ENCODE results near the gene LBH.

Gene LBH

DNA sequence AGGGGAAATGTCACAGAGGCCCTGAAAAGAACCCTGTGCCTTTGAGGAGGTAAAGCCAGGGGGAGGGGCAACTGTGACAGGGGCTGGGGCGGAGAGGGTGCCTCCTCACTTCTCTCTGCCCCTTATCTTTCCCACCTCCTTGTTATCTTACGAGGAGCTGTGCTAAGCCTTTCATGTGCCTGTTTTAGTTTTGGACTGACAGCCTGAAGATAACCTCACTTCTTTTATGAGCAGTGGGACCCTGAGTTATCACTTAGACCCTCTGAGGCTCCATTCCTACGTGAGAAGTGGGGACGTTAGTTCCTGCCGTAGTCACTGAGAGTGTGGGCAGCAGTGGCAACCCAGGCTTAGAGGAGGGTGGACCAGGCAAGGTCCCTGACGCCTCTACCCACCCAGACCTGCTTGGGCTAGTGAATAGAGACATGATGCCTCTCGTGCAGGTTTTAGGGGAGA lies 39.5 kb upstream of the LBH start:
- H3K27ac Mint-ChIP-seq: no peak overlapping the region
- no peak overlapping the region for H3K4me3 Mint-ChIP-seq
- peaks cover 3% of the 10 kb centered on the region for H3K27me3 Mint-ChIP-seq (ENCODE audit: low read depth, poor library complexity)
- peaks cover 20% of the 10 kb centered on the region for H3K4me1 Mint-ChIP-seq
- DNase-seq: no peak
- TF ChIP-seq, protein P1, sequence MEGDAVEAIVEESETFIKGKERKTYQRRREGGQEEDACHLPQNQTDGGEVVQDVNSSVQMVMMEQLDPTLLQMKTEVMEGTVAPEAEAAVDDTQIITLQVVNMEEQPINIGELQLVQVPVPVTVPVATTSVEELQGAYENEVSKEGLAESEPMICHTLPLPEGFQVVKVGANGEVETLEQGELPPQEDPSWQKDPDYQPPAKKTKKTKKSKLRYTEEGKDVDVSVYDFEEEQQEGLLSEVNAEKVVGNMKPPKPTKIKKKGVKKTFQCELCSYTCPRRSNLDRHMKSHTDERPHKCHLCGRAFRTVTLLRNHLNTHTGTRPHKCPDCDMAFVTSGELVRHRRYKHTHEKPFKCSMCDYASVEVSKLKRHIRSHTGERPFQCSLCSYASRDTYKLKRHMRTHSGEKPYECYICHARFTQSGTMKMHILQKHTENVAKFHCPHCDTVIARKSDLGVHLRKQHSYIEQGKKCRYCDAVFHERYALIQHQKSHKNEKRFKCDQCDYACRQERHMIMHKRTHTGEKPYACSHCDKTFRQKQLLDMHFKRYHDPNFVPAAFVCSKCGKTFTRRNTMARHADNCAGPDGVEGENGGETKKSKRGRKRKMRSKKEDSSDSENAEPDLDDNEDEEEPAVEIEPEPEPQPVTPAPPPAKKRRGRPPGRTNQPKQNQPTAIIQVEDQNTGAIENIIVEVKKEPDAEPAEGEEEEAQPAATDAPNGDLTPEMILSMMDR (IDR thresholded peaks at IDR 0.05): no peak
- H3K9me3 Mint-ChIP-seq: peaks cover 5% of the 10 kb centered on the region
- no peaks in the 10 kb centered on the region for H3K36me3 Mint-ChIP-seq (ENCODE audit: low read depth)

DNA sequence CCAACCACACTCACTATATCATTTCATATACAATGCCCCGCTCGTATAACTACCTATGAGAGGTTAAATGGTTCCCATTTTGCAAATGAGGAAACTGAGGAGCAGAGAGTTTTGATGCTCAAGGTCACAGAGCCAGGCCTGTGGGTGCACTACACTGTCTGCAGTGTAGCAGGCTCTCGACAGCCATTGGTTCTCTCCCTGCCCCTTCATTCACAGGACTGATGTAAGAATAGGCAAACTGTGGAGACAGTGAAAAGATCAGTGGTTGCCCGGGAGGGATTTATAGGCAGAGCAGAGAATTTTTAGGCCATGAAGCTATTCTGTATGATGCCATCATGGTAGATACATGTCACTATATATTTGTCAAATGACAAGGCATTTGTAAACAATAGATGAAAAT lies 39.0 kb upstream of the LBH start:
- TF ChIP-seq, protein P1 (IDR thresholded peaks at IDR 0.05): no peak
- no peak overlapping the region for H3K4me3 Mint-ChIP-seq
- peaks cover 20% of the 10 kb centered on the region for H3K4me1 Mint-ChIP-seq
- no peak for DNase-seq
- peaks cover 8% of the 10 kb centered on the region for H3K27me3 Mint-ChIP-seq (ENCODE audit: low read depth, poor library complexity)
- no peaks in the 10 kb centered on the region for H3K36me3 Mint-ChIP-seq (ENCODE audit: low read depth)
- peaks cover 5% of the 10 kb centered on the region for H3K9me3 Mint-ChIP-seq
- H3K27ac Mint-ChIP-seq: no peak overlapping the region

DNA sequence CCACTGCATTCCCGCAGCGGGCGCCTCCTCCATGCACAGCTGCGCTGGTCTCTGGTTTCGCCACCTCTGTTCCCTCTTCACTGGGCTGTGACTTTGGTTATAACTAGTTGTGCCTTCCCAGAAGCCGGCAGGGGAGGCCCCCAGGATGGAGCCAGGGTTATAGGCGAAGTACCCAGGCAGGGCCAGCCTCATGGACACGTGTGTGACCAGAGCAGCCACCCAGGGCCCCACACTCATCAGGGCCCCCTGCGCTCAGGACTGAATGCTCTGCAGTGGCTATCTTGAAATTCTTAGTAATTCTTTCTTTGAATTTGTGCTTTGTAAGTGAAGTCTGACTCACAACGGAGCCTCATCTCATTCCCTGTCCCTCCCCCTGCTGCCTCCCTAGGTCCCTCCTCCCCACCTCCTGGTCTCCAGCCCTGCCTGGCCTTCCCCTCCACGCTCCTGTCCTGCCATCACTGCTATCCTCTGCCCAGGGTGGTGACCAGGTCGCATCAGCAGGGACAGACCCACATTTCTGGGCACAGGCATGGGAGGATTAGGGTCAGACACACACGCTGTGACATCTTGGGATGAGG lies 38.1 kb upstream of the LBH start:
- no peaks in the 10 kb centered on the region for H3K36me3 Mint-ChIP-seq (ENCODE audit: low read depth)
- TF ChIP-seq, protein P1 (IDR thresholded peaks at IDR 0.05): no peak
- peaks cover 5% of the 10 kb centered on the region for H3K9me3 Mint-ChIP-seq
- H3K4me3 Mint-ChIP-seq: no peak overlapping the region
- no peak overlapping the region for H3K27ac Mint-ChIP-seq
- DNase-seq: no peak
- H3K27me3 Mint-ChIP-seq (ENCODE audit: low read depth, poor library complexity): peaks cover 12% of the 10 kb centered on the region
- H3K4me1 Mint-ChIP-seq: peaks cover 20% of the 10 kb centered on the region

DNA sequence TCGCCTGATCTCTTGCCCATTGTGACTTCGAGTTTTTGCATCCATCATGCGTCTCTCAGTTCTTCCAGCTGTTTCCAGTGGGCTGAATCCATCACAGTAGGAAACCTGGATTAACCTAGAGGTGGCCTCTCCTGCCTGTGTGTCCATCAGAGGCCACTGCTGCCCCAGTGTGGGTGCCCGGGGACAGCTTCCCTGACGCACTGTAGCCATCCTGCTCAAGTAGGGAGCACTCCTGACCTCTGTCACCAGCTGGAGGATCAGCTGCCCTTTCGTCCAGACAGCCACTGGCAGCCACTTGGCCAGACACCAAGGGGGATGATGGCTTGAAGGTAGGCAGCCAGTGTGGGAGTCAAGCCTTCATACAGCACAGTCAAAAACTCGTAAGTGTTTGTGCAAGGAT lies 36.9 kb upstream of the LBH start:
- H3K4me1 Mint-ChIP-seq: peaks cover 20% of the 10 kb centered on the region

DNA sequence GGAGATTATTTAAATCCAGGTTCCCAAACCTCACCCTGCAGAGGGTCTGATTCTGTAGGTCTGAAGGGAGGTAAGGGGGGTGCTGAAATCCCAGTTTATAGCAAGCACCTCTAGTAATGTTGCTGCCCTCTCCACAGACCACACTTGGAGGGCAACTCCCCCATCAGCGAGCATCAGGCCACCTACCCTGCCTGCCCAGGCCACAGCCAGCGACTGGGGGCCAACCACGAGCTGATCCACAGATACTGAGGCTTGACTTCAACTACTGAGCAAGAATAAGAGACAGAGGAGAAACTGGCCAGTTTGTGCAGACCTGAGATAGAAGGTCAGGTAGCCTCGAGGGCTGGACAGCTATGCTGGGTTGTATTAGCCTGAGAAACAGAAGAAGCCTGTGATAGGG lies 36.3 kb upstream of the LBH start:
- TF ChIP-seq, protein P1 (IDR thresholded peaks at IDR 0.05): no peak
- Mint-ChIP-seq H3K9me3 (peaks cover 5% of the 10 kb centered on the region), H3K27me3 (ENCODE audit: low read depth, poor library complexity) (peaks cover 12% of the 10 kb centered on the region), H3K4me1 (peaks cover 20% of the 10 kb centered on the region), H3K27ac (no peak overlapping the region), H3K36me3 (ENCODE audit: low read depth) (no peaks in the 10 kb centered on the region), H3K4me3 (no peak overlapping the region)
- DNase-seq: no peak

More for the DNA sequence above, 36.9 kb upstream of the LBH start:
- no peak for DNase-seq
- no peak overlapping the region for H3K4me3 Mint-ChIP-seq
- no peak overlapping the region for H3K27ac Mint-ChIP-seq
- TF ChIP-seq, protein P1 (IDR thresholded peaks at IDR 0.05): no peak
- peaks cover 5% of the 10 kb centered on the region for H3K9me3 Mint-ChIP-seq
- peaks cover 12% of the 10 kb centered on the region for H3K27me3 Mint-ChIP-seq (ENCODE audit: low read depth, poor library complexity)
- no peaks in the 10 kb centered on the region for H3K36me3 Mint-ChIP-seq (ENCODE audit: low read depth)

DNA sequence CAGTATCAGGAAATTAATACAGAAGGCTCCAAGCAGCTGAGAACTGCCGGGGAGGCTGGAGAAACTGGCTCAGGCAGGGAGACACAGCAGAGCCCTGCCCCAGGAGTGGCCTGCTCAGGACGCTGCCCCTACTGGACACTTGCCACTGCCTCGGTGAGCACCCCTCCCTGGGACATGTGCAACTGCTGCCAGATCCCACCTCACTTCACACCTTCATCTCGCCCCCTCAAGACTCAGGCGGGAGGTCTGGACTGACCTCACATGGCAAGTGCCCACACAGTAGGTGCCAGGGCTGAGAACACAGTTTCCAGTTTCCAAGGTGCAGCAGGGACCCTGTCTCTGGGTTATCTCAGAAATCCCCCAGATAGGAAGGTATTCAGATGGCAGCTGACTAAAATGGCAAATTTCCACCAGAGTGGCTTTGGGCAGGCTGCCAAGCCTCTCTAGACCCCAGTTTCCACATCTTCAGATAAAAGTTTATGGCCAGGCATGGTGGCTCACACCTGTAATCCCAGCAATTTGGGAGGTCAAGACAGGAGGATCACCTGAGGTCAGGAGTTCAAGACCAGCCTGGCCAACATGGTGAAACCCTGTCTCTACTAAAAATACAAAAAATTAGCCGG lies 33.7 kb upstream of the LBH start:
- H3K36me3 Mint-ChIP-seq (ENCODE audit: low read depth): no peaks in the 10 kb centered on the region
- H3K27ac Mint-ChIP-seq: no peak overlapping the region
- H3K4me3 Mint-ChIP-seq: no peak overlapping the region
- H3K4me1 Mint-ChIP-seq: peaks cover 11% of the 10 kb centered on the region
- TF ChIP-seq, protein P1 (IDR thresholded peaks at IDR 0.05): no peak
- DNase-seq: no peak
- peaks cover 12% of the 10 kb centered on the region for H3K27me3 Mint-ChIP-seq (ENCODE audit: low read depth, poor library complexity)
- no peaks in the 10 kb centered on the region for H3K9me3 Mint-ChIP-seq

Data from nephron progenitor cell (in vitro differentiated cells).